Measurements from ENCODE around the gene IDI1. TPM values are rescaled to one million over a fixed set of nuclear protein-coding genes. Genes with fewer than 3 reads are reported as not detected.

Gene IDI1
- total RNA-seq, 1 donor from 2014 or later: 45.2 TPM

DNA sequence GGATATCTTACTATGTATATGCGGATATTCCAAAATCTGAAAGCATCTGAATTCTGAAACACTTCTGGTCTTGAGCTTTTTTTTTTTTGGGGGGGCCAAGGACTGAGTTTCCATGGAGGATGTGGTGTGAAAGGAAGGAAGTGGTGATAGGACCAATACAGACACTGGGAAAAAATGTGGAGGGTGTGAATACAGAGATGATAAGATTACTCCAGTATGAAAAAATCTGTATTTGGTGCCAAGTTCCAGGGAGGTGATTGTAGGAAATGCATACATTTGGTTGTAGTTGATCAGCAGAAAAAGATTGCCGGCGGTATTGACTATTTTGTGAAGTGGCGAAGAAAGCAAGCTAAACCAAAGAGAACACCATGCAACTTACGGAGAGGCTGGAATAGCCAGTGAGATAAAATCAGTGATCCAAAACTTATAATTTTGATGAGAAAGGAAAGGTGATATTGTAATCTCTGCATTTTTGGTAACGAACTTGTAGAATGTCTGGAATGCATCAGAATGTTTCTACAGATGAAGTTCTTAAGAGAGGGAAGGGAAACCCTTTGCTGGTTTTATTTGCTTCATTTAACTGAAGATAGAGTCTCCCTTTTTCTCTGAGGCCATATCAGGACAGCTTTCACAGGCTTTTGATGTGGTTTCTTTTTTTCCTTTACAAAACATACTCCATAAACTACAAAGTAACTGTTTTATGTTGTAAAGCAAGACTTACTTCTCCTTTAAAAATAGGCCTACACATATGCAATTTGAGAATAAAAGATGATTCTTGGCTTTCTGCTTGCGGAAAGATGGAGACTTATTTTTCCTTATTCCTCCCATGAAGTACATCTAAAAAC is 13.2 kb upstream of the IDI1 start:
- no peak for DNase-seq (ENCODE audit: extremely low spot score, unreplicated experiment)
- peaks cover 24% of the 10 kb centered on the region for H3K4me1 Mint-ChIP-seq (ENCODE audit: unreplicated experiment)
- no peak overlapping the region for H3K4me3 Mint-ChIP-seq
- H3K36me3 Mint-ChIP-seq: peaks cover 9% of the 10 kb centered on the region
- H3K27me3 Mint-ChIP-seq: no peaks in the 10 kb centered on the region
- H3K27ac Mint-ChIP-seq: no peak overlapping the region
- TF ChIP-seq, protein P1, sequence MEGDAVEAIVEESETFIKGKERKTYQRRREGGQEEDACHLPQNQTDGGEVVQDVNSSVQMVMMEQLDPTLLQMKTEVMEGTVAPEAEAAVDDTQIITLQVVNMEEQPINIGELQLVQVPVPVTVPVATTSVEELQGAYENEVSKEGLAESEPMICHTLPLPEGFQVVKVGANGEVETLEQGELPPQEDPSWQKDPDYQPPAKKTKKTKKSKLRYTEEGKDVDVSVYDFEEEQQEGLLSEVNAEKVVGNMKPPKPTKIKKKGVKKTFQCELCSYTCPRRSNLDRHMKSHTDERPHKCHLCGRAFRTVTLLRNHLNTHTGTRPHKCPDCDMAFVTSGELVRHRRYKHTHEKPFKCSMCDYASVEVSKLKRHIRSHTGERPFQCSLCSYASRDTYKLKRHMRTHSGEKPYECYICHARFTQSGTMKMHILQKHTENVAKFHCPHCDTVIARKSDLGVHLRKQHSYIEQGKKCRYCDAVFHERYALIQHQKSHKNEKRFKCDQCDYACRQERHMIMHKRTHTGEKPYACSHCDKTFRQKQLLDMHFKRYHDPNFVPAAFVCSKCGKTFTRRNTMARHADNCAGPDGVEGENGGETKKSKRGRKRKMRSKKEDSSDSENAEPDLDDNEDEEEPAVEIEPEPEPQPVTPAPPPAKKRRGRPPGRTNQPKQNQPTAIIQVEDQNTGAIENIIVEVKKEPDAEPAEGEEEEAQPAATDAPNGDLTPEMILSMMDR (conservative IDR thresholded peaks at IDR 0.05): no peak
- H3K9me3 Mint-ChIP-seq: no peaks in the 10 kb centered on the region

DNA sequence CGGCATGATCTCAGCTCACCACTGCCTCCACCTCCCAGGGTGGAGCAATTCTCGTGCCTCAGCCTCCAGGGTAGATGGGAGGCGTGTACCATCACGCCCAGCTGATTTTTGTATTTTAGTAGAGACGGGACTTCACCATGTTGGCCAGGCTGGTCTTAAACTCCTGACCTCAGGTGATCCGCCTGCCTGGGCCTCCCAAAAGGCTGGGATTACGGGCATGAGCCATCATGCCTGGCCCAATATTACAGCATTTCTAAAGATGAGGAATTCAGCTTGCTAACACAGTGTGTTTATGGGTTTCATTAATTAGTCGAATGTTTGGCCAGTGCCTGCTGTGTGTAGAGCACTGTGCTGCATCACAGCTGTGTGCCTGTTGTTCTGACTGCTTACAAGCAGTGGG is 11.0 kb upstream of the IDI1 start:
- H3K27me3 Mint-ChIP-seq: no peaks in the 10 kb centered on the region
- H3K27ac Mint-ChIP-seq: peak overlapping the region; percentile 21
- TF ChIP-seq, protein P1 (conservative IDR thresholded peaks at IDR 0.05): no peak
- no peak overlapping the region for H3K4me3 Mint-ChIP-seq
- H3K9me3 Mint-ChIP-seq: no peaks in the 10 kb centered on the region
- peaks cover 35% of the 10 kb centered on the region for H3K4me1 Mint-ChIP-seq (ENCODE audit: unreplicated experiment)
- H3K36me3 Mint-ChIP-seq: peaks cover 9% of the 10 kb centered on the region
- no peak for DNase-seq (ENCODE audit: extremely low spot score, unreplicated experiment)

DNA sequence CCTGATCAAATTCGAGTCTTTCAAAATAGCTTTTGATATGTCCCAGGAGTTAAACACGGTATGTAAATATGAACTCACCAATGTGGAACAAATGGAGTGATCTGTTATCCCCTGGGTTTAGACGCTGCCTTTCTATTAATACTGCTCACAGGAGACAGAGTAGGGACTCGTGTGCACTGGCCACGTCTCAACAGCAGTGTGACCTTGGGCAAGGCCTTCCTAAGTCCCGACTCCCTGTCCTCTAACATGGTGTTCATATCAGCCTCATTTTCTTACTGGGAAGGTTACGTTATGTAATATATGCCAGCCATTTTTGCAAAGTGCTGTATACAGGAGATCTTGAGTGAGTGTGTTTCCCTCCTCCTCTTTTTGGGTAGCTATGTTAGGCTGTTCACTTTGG is 9.1 kb upstream of the IDI1 start:
- Mint-ChIP-seq H3K27me3 (no peaks in the 10 kb centered on the region), H3K4me3 (peak overlapping the region; percentile 93), H3K27ac (peak overlapping the region; percentile 68), H3K36me3 (peaks cover 10% of the 10 kb centered on the region), H3K9me3 (no peaks in the 10 kb centered on the region), H3K4me1 (ENCODE audit: unreplicated experiment) (peaks cover 47% of the 10 kb centered on the region)
- DNase-seq (ENCODE audit: extremely low spot score, unreplicated experiment): no peak
- TF ChIP-seq, protein P1 (conservative IDR thresholded peaks at IDR 0.05): no peak

DNA sequence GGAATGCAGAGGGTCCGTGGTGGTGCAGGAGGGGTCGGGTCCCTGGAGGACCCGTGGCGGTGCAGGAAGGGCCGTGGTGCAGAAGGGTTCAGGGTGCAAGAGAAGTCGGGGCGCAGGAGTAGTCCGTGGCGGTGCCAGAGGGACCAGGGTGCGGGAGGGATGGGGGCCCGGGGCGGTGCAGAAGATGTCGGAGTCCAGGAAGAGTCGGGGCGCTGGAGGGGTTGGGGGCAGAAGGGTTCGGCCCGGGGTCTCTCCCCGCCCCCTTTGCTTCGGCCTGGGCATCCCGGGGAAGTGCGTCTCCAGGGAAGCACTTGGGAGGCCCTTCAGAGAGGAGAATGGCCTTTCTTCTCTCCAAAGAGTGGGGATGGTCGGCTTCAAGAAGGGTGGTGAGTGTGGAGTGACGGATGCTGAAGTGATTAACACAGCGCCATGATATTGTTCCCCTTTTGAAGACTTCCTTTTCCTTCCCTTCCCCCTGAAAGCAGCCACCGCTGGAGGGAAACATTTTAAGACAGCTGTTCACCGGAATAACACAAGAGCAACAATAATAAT is 8.3 kb upstream of the IDI1 start:
- peaks cover 51% of the 10 kb centered on the region for H3K4me1 Mint-ChIP-seq (ENCODE audit: unreplicated experiment)
- H3K9me3 Mint-ChIP-seq: no peaks in the 10 kb centered on the region
- H3K27ac Mint-ChIP-seq: peak overlapping the region; percentile 68
- peaks cover 14% of the 10 kb centered on the region for H3K36me3 Mint-ChIP-seq
- no peak for DNase-seq (ENCODE audit: extremely low spot score, unreplicated experiment)
- H3K4me3 Mint-ChIP-seq: peak overlapping the region; percentile 93
- H3K27me3 Mint-ChIP-seq: no peaks in the 10 kb centered on the region
- TF ChIP-seq, protein P1 (conservative IDR thresholded peaks at IDR 0.05): no peak

DNA sequence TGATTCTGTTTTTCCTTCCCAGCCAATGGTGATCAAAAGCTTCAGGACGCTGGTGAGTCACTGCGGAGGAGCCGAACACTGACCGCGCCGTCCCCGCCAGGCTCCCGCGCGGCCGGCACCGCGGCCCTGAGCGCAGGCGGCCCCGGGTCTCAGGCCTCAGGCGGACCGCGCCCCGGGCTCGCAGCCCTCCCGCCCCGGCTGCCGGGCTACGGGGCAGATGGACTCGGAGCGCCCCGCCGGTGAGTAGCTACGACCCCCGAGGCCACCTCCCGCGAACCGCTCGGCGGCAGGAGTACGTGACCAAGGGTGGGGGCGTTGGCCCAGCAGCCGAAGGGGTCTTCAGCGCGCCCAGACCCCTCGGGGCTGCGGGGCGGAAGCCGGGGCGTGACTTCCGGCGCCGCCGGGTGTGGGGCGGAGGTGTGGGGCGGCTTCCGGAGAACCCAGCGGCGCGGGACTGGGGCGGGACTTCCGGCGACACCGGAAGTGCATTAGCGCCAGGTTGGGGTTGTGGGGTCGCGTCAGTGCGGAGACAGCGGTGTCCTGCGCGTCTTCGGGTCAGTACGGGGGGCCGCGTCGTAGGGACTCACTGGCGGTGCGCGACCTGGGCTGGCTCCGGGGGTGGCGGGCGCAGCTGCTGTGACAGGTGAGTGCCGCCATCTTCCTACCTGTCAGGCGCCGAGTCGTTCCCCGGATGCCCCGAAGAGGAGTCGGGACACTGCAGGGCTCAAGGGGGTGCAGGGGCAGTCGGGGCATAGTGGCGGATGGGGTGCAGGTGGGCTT is 7.6 kb upstream of the IDI1 start, which contains the start of gene WDR37:
Gene WDR37, plus strand, starts transcription at position 60 of the 780 bp plus-strand sequence. CDS start 15,771 bp downstream, outside the sequence.
- peak within 1 kb of the TSS; percentile 96 for H3K4me3 Mint-ChIP-seq
- peaks cover 16% of the 10 kb centered on the region for H3K36me3 Mint-ChIP-seq
- DNase-seq (ENCODE audit: extremely low spot score, unreplicated experiment): peak; percentile 90
- H3K27me3 Mint-ChIP-seq: no peaks in the 10 kb centered on the region
- H3K9me3 Mint-ChIP-seq: no peaks in the 10 kb centered on the region
- TF ChIP-seq, protein P1 (conservative IDR thresholded peaks at IDR 0.05): no peak
- peaks cover 56% of the 10 kb centered on the region for H3K4me1 Mint-ChIP-seq (ENCODE audit: unreplicated experiment)
- H3K27ac Mint-ChIP-seq: peak within 1 kb of the TSS; percentile 98

Measured in type B pancreatic cell (in vitro differentiated cells).